GM12873 (cell line): ENCODE measurements around the gene BSG.

ENCODE experiments used
- CTCF ChIP-seq: IDR thresholded peaks from 2 replicates; pipeline ENCODE4 v1.5.1; 2012; ENCODE audit warnings: low read depth, mild to moderate bottlenecking, moderate library complexity, low read length, control low read depth; ENCODE audit not compliant: insufficient read depth; ENCODE audit errors: missing control alignments

The BSG gene

GRCh38 chr19:588093-588740 is 15.8 kb downstream of the BSG start:
- TF ChIP-seq CTCF, result peak; percentile 63

GRCh38 chr19:588741-589692 is 16.6 kb downstream of the BSG start:
- TF ChIP-seq CTCF, result no peak

- TF ChIP-seq CTCF, result no peak
Observed at GRCh38 chr19:589693-590395, 17.4 kb downstream of the BSG start, which contains the start of gene HCN2. TSS of gene HCN2 (plus strand) at chr19:589881. CDS start at chr19:589946, 65 bp downstream.

GRCh38 chr19:590396-590745 is 18.0 kb downstream of the BSG start:
- no peak for TF ChIP-seq CTCF

- no peak for TF ChIP-seq CTCF
Observed at GRCh38 chr19:590750-591098, 18.3 kb downstream of the BSG start.

GRCh38 chr19:591099-591958 is 18.9 kb downstream of the BSG start:
- no peak for TF ChIP-seq CTCF
